Measurements from ENCODE around the gene PTPRM. TPM values are rescaled to one million over a fixed set of nuclear protein-coding genes. Genes with fewer than 3 reads are reported as not detected.

The PTPRM gene
- polyA plus RNA-seq, 1 donor (not counting 4 experiments of a cell fraction or from before 2014, with no cell fraction given) = 54.5 TPM

- no peak overlapping the region for H2AFZ ChIP-seq (ENCODE audit: control insufficient read depth, low read length)
- H3K9me1 ChIP-seq (ENCODE audit: control insufficient read depth, extremely low read depth, insufficient read depth, low read length) = peaks cover 2% of the 10 kb centered on the region
- H3K9me3 ChIP-seq (ENCODE audit: control insufficient read depth, low read depth, low read length) = no peaks in the 10 kb centered on the region
- no peak overlapping the region for H3K4me2 ChIP-seq (ENCODE audit: control insufficient read depth, extremely low read depth, insufficient read depth, low read depth, low read length)
- H3K36me3 ChIP-seq (ENCODE audit: control insufficient read depth in 2 of 2, extremely low read depth in 1 of 2, insufficient read depth in 2 of 2, low read length in 2 of 2) = no peaks in the 10 kb centered on the region
- H4K20me1 ChIP-seq (ENCODE audit: control insufficient read depth, extremely low read depth, insufficient read depth, low read length) = no peaks in the 10 kb centered on the region
- no peaks in the 10 kb centered on the region for H3K4me1 ChIP-seq (ENCODE audit: control insufficient read depth, extremely low read depth, insufficient read depth, low read length)
- DNase-seq (ENCODE audit: low read depth, low spot score) = no peak
- no peak for FAIRE-seq
- no peaks in the 10 kb centered on the region for H3K27me3 ChIP-seq (ENCODE audit: control insufficient read depth, extremely low read depth, insufficient read depth, low read length)
- dilution Hi-C loops (cut with MboI; ENCODE audit: extremely low pct_ligation_motif_present, low sequenced_read_pairs) = no loop called here
- peaks cover 4% of the 10 kb centered on the region for H3K79me2 ChIP-seq (ENCODE audit: control insufficient read depth, insufficient read depth, low read length)
- H3K9ac ChIP-seq (ENCODE audit: control insufficient read depth, extremely low read depth, insufficient read depth, low read length) = no peak overlapping the region
- TF ChIP-seq CTCF (optimal IDR thresholded peaks at IDR 0.05 in 1 of 3, IDR thresholded peaks at IDR 0.05 in 1 of 3, conservative IDR thresholded peaks at IDR 0.05 in 1 of 3; ENCODE audit: extremely low read depth in 1 of 3, insufficient read depth in 2 of 3, low read length in 3 of 3) = no peak
- no peak for TF ChIP-seq EZH2 (IDR thresholded peaks at IDR 0.05; ENCODE audit: low read length)
- no peak overlapping the region for H3K4me3 ChIP-seq (ENCODE audit: control insufficient read depth in 2 of 3, extremely low read depth in 1 of 3, insufficient read depth in 2 of 3, low read depth in 1 of 3, low read length in 3 of 3)
- H3K27ac ChIP-seq (ENCODE audit: control insufficient read depth, insufficient read depth, low read length) = no peak overlapping the region
Observed at GRCh38 chr18:7642331-7642890, 75.3 kb downstream of the PTPRM start.

- Histone ChIP-seq H3K9ac (ENCODE audit: control insufficient read depth, extremely low read depth, insufficient read depth, low read length) (no peak overlapping the region), H3K27ac (ENCODE audit: control insufficient read depth, insufficient read depth, low read length) (no peak overlapping the region), H3K4me3 (ENCODE audit: control insufficient read depth in 2 of 3, extremely low read depth in 1 of 3, insufficient read depth in 2 of 3, low read depth in 1 of 3, low read length in 3 of 3) (no peak overlapping the region), H3K36me3 (ENCODE audit: control insufficient read depth in 2 of 2, extremely low read depth in 1 of 2, insufficient read depth in 2 of 2, low read length in 2 of 2) (no peaks in the 10 kb centered on the region), H3K4me2 (ENCODE audit: control insufficient read depth, extremely low read depth, insufficient read depth, low read depth, low read length) (no peak overlapping the region), H3K4me1 (ENCODE audit: control insufficient read depth, extremely low read depth, insufficient read depth, low read length) (no peaks in the 10 kb centered on the region), H3K27me3 (ENCODE audit: control insufficient read depth, extremely low read depth, insufficient read depth, low read length) (no peaks in the 10 kb centered on the region), H3K9me1 (ENCODE audit: control insufficient read depth, extremely low read depth, insufficient read depth, low read length) (peaks cover 2% of the 10 kb centered on the region), H4K20me1 (ENCODE audit: control insufficient read depth, extremely low read depth, insufficient read depth, low read length) (no peaks in the 10 kb centered on the region), H3K9me3 (ENCODE audit: control insufficient read depth, low read depth, low read length) (no peaks in the 10 kb centered on the region), H3K79me2 (ENCODE audit: control insufficient read depth, insufficient read depth, low read length) (peaks cover 4% of the 10 kb centered on the region), H2AFZ (ENCODE audit: control insufficient read depth, low read length) (no peak overlapping the region)
- FAIRE-seq (no peak), DNase-seq (ENCODE audit: low read depth, low spot score) (no peak)
- dilution Hi-C loops (cut with MboI; ENCODE audit: extremely low pct_ligation_motif_present, low sequenced_read_pairs) = no loop called here
- TF ChIP-seq EZH2 (IDR thresholded peaks at IDR 0.05; ENCODE audit: low read length) = no peak
- TF ChIP-seq CTCF (optimal IDR thresholded peaks at IDR 0.05 in 1 of 3, IDR thresholded peaks at IDR 0.05 in 1 of 3, conservative IDR thresholded peaks at IDR 0.05 in 1 of 3; ENCODE audit: extremely low read depth in 1 of 3, insufficient read depth in 2 of 3, low read length in 3 of 3) = no peak
Observed at GRCh38 chr18:7645756-7646155, 78.6 kb downstream of the PTPRM start.
